Measurements from ENCODE around the gene DMRT2.
A peak's percentile ranks its signal among the peaks of the same experiment; 100 is the strongest.

The DMRT2 gene

DNA sequence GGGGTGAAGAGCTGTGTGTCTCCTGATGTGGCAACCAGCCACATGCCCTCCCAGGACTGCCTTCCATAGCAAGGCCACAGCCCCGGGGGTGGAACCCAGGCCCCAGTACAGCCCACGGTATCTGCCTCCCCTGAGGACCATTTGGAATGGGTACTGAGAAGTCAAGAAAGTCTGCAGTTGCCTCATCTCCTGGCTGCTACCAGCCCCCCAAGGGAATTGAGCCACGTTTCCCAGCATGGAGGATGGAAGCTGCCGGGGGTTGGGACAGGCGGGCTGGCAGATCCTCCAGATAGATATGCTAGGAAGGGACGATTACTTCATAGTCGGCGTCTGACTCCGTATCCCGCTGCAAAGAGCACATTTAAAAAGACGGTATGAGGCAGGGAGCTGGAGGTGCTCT, 5.5 kb upstream of the DMRT2 start:
- in situ Hi-C loops (cut with MboI; ENCODE audit: low pct_unique_long_range_greater_than_20kb, low sequenced_read_pairs): no loop called here
- no peak for DNase-seq

DNA sequence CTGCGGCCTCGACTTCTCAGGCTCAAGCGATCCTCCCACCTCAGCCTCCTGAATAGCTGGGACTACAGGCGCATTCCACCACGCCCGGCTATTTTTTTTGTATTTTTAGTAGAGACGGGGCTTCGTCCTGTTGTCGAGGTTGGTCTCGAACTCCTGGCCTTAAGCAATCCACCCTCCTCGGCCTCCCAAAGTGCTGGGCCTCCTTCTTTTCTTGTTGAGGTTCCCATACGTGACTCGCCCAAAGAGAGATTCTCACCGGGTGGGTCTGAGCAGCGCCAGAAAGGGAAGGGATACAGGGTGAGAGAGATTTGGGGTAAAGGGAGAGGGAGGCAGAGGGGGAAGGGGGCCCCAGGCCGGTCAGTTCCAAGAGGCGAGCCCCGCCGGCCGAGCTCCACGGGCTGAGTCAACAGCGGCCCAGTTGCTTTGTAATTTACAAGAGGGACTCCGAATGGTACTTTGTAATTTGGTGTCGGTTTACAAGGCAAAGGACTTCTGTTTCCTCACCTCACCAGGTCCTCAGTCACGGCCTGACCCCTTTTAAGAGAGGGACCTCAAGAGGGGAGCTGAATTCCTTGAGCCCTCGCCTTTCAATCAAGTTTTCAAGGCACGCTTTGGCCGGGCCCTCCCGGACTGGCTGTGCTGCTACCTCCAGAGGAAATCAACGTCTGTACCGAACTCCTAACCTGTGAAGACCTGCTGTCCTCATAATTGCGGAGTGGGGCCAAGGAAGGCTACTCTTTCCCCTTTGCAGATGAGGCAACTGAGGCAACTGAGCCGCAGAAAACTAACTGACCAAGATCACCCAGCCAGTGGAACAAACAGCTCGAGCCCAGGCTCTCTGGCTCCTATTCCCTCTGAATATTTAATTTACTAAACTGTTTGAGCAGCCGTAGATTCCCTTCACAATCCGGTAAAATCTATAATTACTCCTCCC, 3.3 kb upstream of the DMRT2 start:
- DNase-seq: no peak
- in situ Hi-C loops (cut with MboI; ENCODE audit: low pct_unique_long_range_greater_than_20kb, low sequenced_read_pairs): no loop called here

DNA sequence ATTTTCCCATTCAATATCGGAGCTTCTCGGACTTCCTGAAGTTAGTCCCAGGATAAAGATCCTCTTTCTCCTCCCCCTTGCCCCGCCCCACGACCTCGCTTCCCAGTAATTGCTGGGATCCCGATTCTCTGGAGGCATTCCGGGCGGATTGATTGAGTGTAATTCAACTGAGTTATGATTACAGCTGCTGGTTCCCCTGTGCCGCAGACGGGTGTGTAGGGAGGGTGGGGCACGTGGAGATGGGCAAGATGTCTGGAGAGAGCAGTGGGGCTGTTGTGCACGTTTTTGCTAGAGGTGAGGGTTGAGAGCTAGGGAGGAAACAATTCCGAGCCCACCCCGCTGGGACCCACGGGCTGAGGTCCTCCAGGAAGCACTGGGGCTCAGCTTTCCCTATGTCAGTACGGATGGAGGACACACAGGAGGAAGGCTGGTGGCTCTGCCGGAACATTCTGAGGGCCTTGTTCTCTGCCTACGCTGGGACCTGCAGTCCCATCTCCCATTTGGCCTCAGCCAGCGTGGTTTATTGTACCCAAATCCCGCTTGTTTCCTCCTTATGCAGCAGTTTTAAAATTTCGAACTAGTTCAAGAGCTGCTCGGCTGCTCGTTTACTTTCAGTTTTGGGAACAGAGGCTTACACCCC, 2.4 kb upstream of the DMRT2 start:
- in situ Hi-C loops (cut with MboI; ENCODE audit: low pct_unique_long_range_greater_than_20kb, low sequenced_read_pairs): no loop called here

DNA sequence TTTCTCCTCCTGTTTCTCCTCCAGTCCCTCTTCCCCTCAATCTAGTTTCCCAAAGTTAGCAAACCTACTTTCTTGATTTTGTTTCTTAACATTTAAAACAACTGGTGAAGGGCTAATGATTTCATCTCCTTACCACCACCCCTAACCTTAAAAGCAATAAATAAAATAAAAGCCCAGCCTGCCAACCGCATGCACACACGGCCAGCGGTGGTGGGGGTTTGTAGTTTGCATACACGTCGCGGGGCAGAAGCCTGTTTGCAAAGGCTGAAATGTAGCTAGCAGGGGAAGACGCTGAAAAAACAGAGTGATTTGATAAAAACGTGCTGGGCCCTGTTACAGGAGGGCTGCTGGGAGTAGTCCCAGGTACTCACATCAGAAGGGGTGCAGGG, 1.9 kb upstream of the DMRT2 start:
- in situ Hi-C loops (cut with MboI; ENCODE audit: low pct_unique_long_range_greater_than_20kb, low sequenced_read_pairs): no loop called here
- DNase-seq: no peak

More for the DNA sequence above, 2.4 kb upstream of the DMRT2 start:
- no peak for DNase-seq

DNA sequence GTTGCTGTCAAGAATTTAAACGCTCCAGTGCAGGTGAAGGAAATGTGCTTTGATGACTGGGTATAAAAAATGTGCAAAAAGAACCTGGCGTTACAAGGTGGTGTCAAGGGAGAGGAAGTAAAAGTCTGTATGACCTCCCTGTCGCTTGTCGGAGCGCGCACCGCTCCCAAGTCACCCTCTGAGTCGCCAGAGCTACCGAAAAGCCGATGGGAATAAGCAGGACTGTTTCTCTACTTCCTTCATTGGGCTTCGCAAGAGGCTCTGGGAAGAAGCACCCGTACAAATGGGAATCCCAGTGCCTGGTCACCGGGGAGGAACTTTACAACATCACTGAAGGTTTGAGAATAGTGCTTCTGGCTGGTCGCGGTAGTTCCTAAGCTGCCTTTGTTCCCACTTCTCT, 1.3 kb upstream of the DMRT2 start:
- in situ Hi-C loops (cut with MboI; ENCODE audit: low pct_unique_long_range_greater_than_20kb, low sequenced_read_pairs): no loop called here
- no peak for DNase-seq

DNA sequence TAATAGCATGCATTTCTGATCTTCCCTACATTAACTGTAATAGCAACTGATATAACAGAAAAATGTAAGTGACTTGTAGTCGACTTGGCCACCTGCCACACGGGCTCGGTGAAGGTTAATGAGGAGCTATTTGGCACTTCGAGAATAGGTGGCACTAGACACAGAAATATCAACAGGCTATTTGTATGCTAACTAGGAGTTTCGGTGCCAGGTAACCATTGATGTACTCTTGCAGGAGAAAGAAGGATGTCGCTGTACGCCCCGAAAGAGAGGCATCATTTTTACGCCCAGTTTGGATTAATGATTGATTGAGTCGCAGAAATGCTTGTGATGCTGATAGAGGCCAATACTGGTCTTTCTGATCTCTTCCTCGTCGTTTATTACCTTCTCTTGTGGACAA, 516 bp upstream of the DMRT2 start:
- DNase-seq: no peak
- in situ Hi-C loops (cut with MboI; ENCODE audit: low pct_unique_long_range_greater_than_20kb, low sequenced_read_pairs): no loop called here

DNA sequence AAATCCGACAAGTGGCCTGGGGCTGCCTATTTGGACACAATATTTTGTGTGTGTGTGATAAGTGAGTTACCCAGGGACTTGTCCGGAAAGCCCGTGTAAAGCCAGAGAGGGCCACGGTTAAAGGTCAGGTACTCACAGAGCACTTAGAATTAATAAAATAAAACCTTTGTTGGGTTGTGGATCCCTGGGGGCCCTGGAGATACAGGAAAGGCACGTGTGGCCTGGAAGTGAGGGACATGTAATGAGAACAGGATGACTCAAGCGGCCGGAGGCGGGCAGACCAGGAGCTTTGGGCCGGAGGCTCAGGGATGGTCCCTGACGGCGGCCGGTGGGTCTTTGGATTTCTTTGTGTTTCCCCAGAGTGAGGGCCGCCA, 1.0 kb downstream of the DMRT2 start:
- in situ Hi-C loops (cut with MboI; ENCODE audit: low pct_unique_long_range_greater_than_20kb, low sequenced_read_pairs): no loop called here
- DNase-seq: no peak

DNA sequence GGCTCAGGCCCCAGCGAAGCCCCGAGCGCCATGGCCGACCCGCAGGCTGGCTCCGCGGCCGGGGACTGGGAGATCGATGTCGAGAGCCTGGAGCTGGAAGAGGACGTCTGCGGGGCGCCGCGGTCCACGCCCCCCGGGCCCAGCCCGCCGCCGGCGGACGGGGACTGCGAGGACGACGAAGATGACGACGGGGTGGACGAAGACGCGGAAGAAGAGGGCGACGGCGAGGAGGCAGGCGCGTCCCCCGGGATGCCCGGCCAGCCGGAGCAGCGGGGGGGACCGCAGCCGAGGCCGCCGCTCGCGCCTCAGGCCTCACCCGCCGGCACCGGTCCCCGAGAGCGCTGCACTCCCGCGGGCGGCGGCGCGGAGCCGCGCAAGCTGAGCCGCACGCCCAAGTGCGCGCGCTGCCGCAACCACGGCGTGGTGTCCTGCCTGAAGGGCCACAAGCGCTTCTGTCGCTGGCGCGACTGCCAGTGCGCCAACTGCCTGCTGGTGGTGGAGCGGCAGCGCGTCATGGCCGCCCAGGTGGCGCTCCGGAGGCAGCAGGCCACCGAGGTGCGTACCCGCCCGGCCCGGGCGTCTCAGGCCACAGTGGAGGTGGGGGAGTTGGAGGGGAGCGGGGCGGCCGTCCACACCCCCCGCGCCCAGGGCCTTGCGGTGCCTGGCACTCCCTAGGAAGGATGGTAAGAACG, 1.6 kb downstream of the DMRT2 start:
- in situ Hi-C loops (cut with MboI; ENCODE audit: low pct_unique_long_range_greater_than_20kb, low sequenced_read_pairs): no loop called here
- peak; percentile 19 for DNase-seq

DNA sequence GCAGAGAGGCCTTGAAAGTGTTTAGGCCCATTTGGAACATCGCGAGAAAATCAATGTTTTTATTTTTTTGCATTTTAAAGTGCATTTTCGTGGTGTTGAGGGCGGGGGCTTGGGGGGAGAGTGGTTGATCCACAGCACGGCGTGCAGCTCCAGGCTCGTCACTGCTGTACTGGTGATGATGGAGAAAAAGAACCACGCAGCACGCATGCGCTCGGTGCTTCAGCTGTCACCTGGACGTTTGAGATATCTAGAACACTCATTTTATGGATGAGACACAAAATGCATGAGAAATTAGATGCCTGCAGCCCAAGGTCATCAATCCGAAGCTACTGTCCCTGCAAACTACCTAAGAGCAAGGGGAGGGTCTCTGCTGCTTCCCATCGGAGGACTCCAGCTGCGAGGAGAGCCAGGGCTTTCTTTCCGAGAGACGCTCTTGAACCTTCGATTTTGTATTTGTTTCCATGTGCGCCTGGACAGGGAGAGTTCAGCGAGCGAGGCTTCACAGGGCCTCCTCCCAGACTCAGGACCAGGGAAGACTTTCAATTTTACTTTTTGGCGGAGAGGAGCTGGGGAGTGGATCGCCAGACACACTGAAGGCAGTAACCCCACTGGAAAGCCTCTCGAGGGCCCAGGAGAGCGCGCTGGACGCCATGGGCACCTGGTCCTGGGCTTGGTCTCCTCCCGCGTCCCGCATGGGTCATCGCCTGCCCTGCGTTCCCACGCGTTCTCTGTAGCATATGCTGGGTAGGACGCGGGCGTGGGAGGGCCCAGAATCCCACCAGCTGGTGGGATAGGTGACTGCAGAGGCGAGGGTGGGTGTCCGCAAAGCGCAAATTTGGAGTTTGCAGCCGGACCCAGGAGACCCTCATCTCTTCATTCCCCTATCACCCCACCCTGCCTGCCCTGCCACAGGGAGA, 2.5 kb downstream of the DMRT2 start:
- in situ Hi-C loops (cut with MboI; ENCODE audit: low pct_unique_long_range_greater_than_20kb, low sequenced_read_pairs): no loop called here
- no peak for DNase-seq

DNA sequence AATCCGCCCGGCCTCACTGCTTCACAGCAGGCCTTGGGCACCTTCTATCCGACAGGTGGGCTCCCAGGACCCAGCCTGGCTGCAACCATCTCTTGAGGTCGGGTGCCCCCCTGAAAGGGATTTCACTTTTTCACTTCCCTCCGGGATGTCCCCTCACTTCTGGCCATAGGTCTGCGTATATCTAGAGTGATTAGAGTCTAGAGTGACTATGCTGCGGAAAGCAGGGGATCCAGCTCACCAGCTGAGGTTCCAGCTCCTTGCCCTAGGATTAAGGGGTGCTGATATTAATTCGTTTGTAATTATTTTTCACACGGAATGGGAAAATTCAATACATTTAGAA, 3.1 kb downstream of the DMRT2 start:
- in situ Hi-C loops (cut with MboI; ENCODE audit: low pct_unique_long_range_greater_than_20kb, low sequenced_read_pairs): no loop called here
- DNase-seq: no peak

DNA sequence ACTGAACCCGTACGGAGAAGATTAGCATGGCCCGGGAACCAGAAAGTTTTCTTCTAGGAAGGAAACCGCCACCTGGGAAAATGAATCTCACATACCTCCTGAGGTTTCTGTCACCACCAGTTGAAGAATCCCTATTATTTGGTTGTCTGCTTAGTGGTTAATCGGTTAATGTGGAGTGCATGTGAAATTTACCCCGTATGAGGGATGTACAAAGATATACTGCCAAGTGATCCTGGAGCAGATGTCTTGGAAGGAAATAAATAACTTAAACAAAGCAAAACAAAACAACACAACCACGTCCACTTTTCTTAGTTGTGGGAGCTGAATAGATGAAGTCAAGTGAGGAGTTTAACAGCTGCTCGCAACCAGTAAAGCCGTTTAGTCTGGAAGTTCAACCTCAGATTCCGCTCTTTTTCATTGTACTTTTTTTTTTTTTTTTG, 3.8 kb downstream of the DMRT2 start:
- DNase-seq: no peak
- in situ Hi-C loops (cut with MboI; ENCODE audit: low pct_unique_long_range_greater_than_20kb, low sequenced_read_pairs): no loop called here

DNA sequence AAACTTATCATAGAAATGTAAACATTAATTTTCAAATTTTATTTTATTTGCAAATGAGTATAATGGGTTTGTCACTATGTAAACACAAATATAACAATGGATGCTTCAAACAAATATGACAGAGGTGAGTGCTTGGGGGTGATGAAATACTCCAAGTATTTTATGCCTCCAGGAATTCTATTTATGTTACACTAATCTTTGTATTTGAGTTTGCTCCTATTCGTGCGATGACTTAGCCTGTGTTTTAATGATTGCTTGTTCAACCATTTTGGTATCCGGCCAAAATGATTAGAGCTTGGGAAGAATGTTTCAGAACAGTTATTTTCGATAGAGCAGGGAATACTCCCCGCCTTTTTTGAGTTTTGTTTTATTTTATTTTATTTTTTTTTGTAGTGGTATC, 5.0 kb downstream of the DMRT2 start:
- in situ Hi-C loops (cut with MboI; ENCODE audit: low pct_unique_long_range_greater_than_20kb, low sequenced_read_pairs): no loop called here
- no peak for DNase-seq

DNA sequence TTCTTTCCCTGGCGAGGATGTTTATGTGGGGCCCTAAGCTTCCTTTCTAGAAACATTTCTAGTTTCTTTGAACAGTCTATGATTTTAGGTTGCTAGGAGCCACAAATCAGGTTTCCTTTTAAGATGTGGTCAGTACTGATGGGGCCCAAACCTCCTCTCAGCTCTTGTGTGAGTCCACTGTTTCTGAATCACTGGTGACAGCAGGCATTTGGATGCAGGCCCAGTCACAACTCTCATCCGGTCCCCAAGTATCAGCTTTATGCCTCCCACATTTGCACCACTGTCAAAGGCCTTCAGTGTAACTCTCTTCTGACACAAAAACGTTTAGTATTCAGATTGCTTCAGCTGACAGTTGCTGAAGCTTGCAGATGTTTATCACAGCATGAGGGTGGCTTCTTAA, 7.8 kb downstream of the DMRT2 start:
- in situ Hi-C loops (cut with MboI; ENCODE audit: low pct_unique_long_range_greater_than_20kb, low sequenced_read_pairs): no loop called here
- DNase-seq: no peak

DNA sequence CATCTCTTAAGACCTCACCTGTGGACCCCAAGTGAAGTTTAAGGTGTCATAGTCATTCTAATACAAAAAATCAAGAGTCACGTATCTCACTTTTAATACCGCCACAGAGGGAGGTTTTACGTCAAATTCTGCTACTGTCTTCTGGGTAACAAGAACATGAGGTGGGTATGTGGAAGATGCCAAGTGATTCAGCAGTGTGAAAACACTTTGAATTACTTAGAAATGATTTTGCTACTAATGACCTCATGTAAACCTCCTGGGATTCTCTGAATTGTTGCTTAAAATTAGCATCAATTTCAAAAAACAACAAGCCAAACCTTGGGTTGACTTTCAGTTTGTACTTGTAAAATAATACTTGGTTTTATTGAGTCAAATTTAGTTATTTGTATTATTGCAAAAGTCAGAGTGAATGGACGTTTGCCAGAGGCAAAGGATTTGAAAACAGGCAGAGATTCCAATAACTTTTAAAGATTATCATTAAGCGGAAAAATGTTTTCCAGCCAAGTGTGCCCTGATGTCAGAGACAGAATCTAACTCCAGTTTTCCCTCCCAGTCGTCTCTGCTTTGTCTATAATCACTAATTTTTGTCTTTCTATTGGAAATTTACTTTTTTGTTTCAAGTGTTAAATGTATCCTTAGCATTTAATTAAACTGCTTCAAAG, 8.8 kb downstream of the DMRT2 start:
- in situ Hi-C loops (cut with MboI; ENCODE audit: low pct_unique_long_range_greater_than_20kb, low sequenced_read_pairs): no loop called here
- DNase-seq: no peak

DNA sequence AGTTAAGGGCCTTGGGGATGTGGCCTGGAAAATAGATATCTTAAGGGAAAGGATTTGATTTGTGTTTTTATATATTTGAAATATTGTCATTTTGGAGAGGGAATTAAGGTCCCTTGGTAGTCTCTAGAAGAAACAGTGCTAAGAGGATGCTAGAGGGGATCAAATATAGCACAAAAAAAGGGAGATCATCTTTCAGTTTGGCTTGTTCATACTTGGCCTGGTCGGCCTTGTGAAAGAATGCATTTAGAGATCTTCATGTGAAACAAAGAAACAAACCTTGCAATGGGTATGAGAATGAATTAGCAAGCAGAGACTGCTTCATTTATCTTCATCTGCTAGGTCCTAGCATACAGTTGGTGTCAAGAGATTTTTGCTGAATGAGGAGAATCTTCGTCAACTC, 15.0 kb downstream of the DMRT2 start:
- in situ Hi-C loops (cut with MboI; ENCODE audit: low pct_unique_long_range_greater_than_20kb, low sequenced_read_pairs): no loop called here
- no peak for DNase-seq

DNA sequence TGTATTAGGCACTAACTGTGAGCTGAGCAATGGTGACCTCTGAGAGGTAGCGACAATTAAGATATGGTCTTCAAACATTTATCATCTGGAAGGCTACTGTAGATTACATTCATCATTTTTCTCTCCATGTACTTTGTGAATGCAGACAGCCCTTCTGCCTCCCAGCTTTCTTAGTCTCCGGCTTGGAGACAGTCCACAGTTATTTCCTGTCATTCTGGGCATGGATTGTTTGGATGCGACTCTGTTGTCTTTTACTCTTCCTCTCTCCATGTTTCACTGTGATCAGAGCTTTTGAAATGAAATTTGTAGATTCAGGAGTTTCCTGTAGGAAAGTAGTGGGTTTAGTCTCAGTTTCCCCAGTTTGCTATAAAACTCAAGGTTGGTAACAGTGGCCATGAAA, 20.5 kb downstream of the DMRT2 start:
- in situ Hi-C loops (cut with MboI; ENCODE audit: low pct_unique_long_range_greater_than_20kb, low sequenced_read_pairs): no loop called here

DNA sequence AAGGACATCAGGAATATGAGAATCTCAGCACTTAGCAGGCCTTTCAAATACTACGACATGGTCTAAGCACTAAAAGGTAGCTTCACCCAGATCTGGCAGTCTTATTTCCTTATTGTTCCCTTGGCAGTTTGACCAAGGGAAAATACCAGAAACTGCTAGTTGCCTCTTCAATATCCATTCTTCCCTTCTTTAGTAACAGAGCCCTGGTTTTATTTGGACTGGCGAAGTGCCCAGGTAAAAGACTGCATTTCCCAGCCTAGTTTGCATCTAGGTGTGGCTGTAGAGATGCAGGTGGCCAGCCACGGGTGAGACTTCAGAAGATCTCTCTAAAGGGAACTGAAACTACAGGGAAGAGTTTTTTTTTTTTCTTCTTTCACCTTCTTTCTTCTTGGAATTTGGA, 21.6 kb downstream of the DMRT2 start:
- in situ Hi-C loops (cut with MboI; ENCODE audit: low pct_unique_long_range_greater_than_20kb, low sequenced_read_pairs): no loop called here
- DNase-seq: no peak

More for the DNA sequence above, 20.5 kb downstream of the DMRT2 start:
- DNase-seq: no peak

DNA sequence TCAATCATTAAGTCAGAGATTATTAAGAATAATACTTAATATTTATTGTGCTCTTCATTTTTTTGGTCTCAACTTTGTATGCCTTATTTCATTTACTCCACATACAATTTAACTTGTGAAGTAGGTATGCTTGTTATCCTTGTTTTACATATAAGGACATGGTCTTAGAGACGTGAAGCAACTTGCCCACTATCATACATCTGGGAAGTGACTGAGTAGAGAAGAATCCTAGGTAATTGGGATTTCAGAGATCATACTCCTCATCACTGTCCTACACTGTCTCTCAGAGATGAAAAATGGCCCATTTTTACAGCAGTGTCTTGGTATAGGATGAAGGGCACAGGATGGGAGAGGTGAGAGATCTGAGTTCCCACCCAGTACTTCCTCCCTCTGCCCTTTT, 23.3 kb downstream of the DMRT2 start:
- in situ Hi-C loops (cut with MboI; ENCODE audit: low pct_unique_long_range_greater_than_20kb, low sequenced_read_pairs): no loop called here
- DNase-seq: no peak

DNA sequence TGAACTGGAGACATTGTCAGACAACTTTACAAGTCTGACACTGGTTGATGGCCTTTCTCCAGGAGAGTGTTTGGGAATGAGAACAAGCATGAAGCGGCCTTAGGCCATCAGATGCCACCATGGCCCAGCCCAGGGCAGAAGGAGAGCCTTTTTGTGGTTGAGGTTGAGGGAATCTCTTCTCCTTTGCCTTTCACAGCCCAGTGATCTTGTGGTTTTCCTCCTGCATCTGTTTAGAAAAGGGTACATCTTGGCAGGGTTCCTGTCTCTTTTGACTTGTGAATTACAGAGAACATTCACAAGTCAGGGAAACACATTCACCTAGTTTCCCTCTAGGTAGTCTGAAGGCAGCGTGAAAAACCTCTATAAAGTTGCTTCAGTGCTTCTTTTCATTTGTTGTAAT, 27.5 kb downstream of the DMRT2 start:
- DNase-seq: peak; percentile 56
- in situ Hi-C loops (cut with MboI; ENCODE audit: low pct_unique_long_range_greater_than_20kb, low sequenced_read_pairs): no loop called here
